NCI-H1417 (cell line): ENCODE data around the gene APP.
"Not testable (repeated sequence)": the region's sequence is repeated elsewhere in the genome, so short reads cannot be mapped to it uniquely, and the experiment has no call there.

ENCODE experiments used
- DNase-seq, 3 experiments: peaks; one replicate each; lab custom pipeline; 2025; lab: John Stamatoyannopoulos, UW

Gene APP

DNA sequence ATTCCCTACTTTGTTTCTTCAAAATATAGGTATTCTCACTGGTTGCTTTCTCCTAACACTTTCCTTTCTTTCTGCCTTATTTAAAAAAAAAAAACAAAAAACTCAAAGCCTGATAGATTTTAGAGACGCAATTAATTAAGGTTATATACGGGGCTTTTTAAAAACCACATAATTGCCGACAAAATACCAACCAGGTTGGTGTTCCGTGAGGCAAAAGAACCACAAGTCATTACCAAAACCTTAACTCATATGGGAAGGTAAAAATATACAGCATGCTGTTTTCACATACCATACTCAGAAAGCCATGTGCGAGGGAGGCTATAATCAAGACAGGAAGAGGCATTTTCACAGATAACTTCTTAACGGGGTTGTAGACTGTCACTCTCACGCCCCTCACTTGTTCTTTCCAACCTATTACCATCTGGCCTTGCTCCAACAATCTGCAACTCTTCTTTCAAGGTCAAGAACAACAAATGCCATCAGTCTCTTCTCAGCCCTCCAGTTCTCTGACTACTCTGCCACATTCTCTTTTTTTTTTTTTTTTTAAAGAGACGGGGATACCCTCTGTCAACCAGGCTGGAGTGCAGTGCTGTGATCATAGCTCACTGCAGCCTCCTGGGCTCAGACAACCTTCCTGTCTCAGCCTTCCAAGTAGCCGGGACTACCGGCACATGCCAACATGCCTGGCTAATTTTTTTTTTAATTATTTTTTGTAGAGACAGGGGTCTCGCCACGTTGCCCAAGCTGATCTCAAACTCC is 102.6 kb downstream of the APP start:
- DNase-seq, result peak in 1 of 3 experiments; percentile 5

- no peak for DNase-seq
Measured at GRCh38 chr21:26064506-26064905, 106.1 kb downstream of the APP start.

DNA sequence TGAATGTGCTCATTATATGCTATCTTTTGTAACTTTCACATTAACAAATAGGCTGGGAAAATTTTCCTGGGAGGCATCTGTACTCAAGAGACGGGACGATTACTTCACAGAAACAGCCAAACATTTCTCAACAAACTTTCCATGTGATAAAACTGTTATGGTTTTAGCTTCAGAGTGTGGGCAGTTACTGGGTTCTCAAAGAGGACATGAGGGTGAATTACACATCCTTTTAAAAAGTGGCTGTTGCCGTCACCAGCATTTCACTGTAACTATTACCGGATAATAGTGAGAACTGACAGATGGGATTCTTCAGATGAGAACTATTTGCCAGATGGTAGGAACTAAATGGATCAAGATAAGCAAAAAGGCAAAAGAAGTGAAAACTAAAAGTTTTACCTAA is 109.1 kb downstream of the APP start:
- no peak for DNase-seq

DNA sequence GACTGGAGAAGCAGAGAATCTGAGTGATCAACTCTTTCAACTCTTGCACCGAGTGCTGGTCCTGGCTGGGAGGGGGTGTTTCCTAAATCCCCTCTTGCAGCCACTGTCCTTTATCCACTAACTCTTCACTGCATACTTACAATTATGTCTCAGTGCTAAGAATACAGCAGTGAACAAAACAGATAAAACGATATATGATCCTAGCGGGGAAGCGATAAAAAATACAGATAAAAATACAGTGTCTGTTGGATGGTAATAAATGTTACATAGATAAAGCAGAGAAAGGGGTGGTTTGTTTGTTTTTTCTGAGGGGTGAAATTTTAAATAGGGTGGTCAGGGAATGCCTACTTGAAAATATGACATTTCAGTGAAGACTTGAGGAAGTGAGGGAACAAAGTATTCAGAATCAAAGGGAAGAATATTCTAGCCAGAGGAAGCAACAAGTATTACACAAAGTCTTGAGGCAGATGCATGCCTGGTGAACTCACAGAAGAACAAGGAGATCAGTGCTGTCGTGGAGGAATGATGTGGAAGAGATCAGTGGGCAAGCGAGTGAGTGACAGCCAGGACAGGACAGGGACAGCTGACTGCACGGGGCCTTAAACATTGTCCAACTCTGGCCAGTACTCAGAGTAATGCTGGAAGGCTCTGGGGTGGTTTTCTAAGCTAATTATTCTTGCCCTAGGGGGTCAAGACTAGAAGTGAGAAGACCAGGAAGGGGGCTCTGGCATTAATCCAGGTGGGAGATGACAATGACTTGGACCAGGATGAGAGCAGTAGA is 110.0 kb downstream of the APP start:
- no peak for DNase-seq

GRCh38 chr21:26057477-26058170 is 112.9 kb downstream of the APP start:
- no peak for DNase-seq

DNA sequence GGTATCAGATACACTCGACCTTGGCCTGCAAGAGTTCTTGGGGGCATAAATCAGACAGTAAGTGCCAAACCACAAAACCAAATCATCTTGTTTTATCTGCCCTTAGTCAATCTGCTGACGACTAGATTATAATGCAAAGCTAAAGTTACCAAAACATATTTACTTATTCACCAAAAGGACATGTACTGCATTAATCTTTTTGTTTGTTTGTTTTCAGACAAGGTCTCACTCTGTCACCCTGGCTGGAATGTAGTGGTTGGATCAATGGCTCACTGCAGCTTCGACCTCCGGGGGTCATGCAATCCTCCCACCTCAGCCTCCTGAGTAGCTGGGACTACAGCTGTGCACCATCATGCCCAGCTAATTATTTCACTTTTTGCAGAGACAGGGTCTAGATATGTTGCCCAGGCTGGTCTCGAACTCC is 114.7 kb downstream of the APP start:
- no peak for DNase-seq

GRCh38 chr21:26055010-26055409 is 115.6 kb downstream of the APP start:
- no peak for DNase-seq

GRCh38 chr21:26052057-26052456 is 118.5 kb downstream of the APP start:
- no peak for DNase-seq

DNA sequence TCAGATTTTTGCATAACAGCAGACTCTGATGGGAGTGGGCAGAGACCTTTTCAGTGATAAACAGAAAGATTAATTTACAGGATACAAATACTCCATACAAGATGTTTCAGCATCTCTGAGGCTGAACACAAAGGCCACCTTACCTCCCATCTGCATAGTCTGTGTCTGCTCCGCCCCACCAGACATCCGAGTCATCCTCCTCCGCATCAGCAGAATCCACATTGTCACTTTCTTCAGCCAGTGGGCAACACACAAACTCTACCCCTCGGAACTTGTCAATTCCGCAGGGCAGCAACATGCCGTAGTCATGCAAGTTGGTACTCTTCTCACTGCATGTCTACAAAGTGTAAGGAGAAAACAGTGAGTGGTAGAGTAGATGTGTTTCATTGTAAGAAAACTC is 119.7 kb downstream of the APP start:
- no peak for DNase-seq

DNA sequence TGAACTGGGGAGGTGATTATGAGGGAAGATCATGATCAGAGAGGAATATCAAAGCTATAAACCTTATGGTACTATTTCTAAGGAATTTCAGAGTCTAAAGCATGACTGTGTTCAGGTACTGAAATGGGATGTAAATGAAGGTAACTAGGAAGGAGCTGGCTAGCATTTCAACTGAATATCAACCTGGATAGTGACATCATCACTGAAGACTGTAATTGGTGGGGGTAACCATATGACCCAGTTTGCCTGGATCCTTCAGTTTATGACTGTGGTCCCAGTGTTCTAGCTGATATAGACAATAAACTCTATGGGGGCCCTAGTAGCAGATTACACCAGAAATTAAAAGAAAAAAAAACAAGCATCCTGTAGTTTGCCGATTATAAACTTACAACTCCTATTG is 120.8 kb downstream of the APP start:
- DNase-seq, result no peak

GRCh38 chr21:26047279-26047967 is 123.1 kb downstream of the APP start:
- DNase-seq, result no peak

- no peak for DNase-seq
Measured at GRCh38 chr21:26043891-26044290, 126.7 kb downstream of the APP start.

DNA sequence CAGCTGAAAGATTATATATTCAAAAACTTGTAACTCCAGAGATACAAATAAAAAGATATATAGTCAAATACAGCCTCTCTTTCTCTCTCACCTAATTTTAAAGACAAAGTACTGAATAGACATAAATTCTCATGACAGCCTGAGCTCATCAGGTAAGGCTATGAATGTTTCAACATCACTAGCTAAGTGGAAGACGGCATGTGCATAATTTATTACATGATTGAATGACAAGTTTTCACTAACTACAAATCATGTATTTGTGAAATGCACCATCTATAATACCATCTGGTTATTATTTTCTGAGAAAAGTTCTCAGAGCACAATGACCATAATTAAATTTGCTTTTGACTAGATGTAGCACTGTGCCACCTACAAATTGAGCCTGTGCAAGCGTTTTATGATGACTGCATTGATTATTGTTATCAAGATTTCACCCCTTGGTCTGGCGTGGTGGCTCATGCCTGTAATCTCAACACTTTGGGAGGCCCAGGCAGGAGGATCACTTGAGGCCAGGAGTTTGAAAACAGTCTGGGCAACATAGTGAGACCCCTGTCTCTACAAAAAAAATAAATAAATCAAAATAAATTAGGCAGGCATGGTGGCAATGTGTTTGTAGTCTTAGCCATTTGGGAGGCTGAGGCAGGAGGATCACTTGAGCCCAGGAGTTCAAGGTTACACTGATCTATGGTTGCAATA is 128.2 kb downstream of the APP start:
- DNase-seq, result peak in 1 of 3 experiments; percentile 30

DNA sequence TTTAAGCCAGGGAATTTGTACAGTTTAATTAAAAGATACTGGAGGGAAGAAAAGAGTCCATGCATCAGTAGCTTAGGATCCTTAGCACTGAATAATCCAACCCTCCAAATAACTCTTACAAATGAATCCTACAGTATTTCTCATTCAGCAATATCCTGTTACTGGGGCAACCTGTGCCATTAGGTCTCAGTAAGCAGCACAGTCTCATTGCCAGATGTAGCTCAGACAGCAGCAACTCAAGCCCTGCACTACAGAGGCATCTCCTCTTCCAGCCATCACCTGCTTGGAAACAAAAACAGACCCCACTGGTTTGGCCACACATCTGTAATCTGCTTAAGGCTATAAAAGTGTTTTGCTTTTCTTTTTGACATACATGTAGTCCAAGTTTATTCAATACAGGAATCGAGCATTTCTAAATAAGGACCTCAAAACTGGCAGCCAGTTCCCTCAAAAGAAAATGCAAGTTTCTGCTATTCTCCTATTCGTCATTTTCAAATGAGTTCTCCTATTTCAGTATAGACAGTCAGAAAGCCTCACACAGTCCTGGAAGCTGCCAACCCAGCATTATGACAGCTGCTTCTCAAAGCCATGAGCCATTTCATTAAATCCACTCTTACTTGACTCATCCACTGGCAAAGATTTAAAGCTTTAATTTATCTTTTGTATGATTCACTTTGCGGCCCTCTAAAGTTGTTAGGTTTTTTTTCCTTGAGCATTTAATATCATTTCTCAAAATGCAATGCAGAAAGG is 129.0 kb downstream of the APP start:
- peak in 2 of 3 experiments; percentile 10 to 57 for DNase-seq

DNA sequence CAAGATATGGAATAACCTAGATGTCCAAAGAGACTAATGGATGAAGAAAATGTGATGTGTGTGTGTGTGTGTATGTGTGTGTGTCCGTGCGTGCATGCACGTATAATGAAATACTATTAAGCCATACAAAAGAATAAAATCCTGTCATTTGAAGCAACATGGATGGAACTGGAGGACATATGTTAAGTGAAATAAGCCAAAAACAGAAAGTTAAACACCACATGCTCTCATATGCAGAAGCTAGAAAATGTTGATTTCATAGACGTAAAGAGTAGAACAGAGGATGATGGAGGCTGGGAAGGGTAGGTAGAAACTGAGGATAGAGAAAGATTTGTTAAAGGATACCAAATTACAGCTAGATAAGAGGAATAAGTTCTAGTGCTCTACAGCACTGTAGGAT is 133.7 kb downstream of the APP start:
- DNase-seq, result no peak

GRCh38 chr21:26032263-26032662 is 138.3 kb downstream of the APP start:
- DNase-seq, result no peak

- DNase-seq, result no peak
Measured at GRCh38 chr21:26028183-26028582, 142.4 kb downstream of the APP start.

- no peak for DNase-seq
Measured at GRCh38 chr21:26027696-26028095, 142.9 kb downstream of the APP start.

DNA sequence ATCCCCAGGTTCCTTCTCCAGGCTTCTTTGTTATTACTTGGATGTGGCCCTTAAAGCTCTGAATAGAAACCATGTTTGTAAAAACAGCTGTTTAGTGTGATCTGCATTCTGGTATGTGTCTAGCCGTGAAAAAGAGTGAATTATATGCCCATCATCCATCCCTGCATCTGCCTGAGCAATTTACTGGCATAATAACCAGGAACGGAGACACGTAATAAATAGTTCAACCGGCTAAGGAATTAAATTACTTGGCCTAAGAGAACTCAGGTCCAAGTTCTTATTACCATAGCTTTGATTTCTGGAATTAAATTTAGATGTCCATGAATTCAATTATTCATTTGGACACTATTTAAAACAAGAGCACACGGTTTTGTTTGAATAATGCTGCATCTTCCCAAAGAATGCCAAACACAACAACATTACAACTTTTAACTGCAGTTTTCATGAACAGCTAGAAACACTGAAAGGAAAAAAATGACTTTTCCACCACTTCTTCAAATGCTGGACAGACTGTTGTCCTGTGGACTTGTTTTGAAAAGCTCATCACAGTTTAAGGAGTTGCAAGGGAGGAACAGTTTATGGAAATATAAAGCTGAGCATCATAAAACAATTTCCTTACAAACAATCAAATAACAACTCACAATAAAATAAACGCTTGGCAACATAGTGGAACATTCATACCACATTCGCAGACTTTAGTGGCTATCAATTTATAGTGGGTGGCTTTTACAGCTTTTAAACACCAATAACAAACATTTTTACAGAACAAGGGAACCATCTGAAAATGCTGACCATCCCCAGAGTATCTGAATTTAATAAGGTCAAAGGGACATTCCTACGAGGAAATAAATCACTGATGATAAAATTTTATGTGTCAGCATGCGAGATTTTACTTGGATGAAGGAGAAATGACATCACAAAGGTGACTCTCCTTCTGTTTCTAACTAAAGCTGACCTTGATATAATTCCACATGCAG is 144.7 kb downstream of the APP start:
- no peak for DNase-seq

- not testable (repeated sequence) for DNase-seq
Measured at GRCh38 chr21:26023406-26023805, 147.2 kb downstream of the APP start.
